Measurements from ENCODE around the gene VIPR1. TPM values are rescaled to one million over a fixed set of nuclear protein-coding genes. Genes with fewer than 3 reads are reported as not detected.
"Not testable (repeated sequence)": the region's sequence is repeated elsewhere in the genome, so short reads cannot be mapped to it uniquely, and the experiment has no call there.

VIPR1 gene
- total RNA-seq, 1 experiment from 2014 or later = 0.28 TPM

GRCh38 chr3:42556089-42556632 lies 53.7 kb downstream of the VIPR1 start:
- Mint-ChIP-seq H3K4me1 (ENCODE audit: insufficient read depth, unreplicated experiment) (no peaks in the 10 kb centered on the region), H3K9me3 (ENCODE audit: unreplicated experiment) (no peaks in the 10 kb centered on the region), H3K36me3 (ENCODE audit: insufficient read depth, unreplicated experiment) (peaks cover 90% of the 10 kb centered on the region), H3K27me3 (ENCODE audit: insufficient read depth, unreplicated experiment) (no peaks in the 10 kb centered on the region), H3K27ac (ENCODE audit: low read depth, unreplicated experiment) (no peak overlapping the region), H3K4me3 (ENCODE audit: unreplicated experiment) (no peak overlapping the region)
- DNase-seq (ENCODE audit: unreplicated experiment) = no peak
- intact Hi-C loops (cut with micrococcal nuclease) = no loop called here
- ChIA-PET CTCF (interaction anchor here (1.3 kb wide), 1 partner anchor 9 kb away, joined by 7 read pairs; no protein-coding TSS in a partner anchor), POLR2A (no interaction called here)
- no peak for TF ChIP-seq CTCF (IDR thresholded peaks at IDR 0.05; ENCODE audit: unreplicated experiment)
- no TSS peak for BruUV-seq (replicated peaks)

GRCh38 chr3:42556817-42557216 lies 54.4 kb downstream of the VIPR1 start:
- H3K4me3 Mint-ChIP-seq (ENCODE audit: unreplicated experiment); POLR2A ChIA-PET; intact Hi-C loops (cut with micrococcal nuclease); H3K27me3 Mint-ChIP-seq (ENCODE audit: insufficient read depth, unreplicated experiment); H3K27ac Mint-ChIP-seq (ENCODE audit: low read depth, unreplicated experiment); H3K9me3 Mint-ChIP-seq (ENCODE audit: unreplicated experiment); BruUV-seq (replicated peaks); DNase-seq (ENCODE audit: unreplicated experiment); H3K4me1 Mint-ChIP-seq (ENCODE audit: insufficient read depth, unreplicated experiment): not testable (repeated sequence)
- CTCF ChIA-PET = interaction anchor here (1.3 kb wide), 1 partner anchor 9 kb away, joined by 7 read pairs; no protein-coding TSS in a partner anchor
- H3K36me3 Mint-ChIP-seq (ENCODE audit: insufficient read depth, unreplicated experiment) = peaks cover 93% of the 10 kb centered on the region

- H3K36me3 Mint-ChIP-seq (ENCODE audit: insufficient read depth, unreplicated experiment) = peaks cover 93% of the 10 kb centered on the region
- no peak overlapping the region for H3K4me3 Mint-ChIP-seq (ENCODE audit: unreplicated experiment)
- DNase-seq (ENCODE audit: unreplicated experiment) = no peak
- no peak for TF ChIP-seq CTCF (IDR thresholded peaks at IDR 0.05; ENCODE audit: unreplicated experiment)
- no peaks in the 10 kb centered on the region for H3K4me1 Mint-ChIP-seq (ENCODE audit: insufficient read depth, unreplicated experiment)
- no peaks in the 10 kb centered on the region for H3K9me3 Mint-ChIP-seq (ENCODE audit: unreplicated experiment)
- H3K27me3 Mint-ChIP-seq (ENCODE audit: insufficient read depth, unreplicated experiment) = no peaks in the 10 kb centered on the region
- ChIA-PET CTCF (interaction anchor here (1.0 to 2.1 kb wide), 2 partner anchors 9 to 11 kb away, joined by 3 to 10 read pairs; no protein-coding TSS in a partner anchor), POLR2A (interaction anchor here (0.6 kb wide), 1 partner anchor 11 kb away, joined by 3 read pairs; no protein-coding TSS in a partner anchor)
- intact Hi-C loops (cut with micrococcal nuclease) = no loop called here
- no peak overlapping the region for H3K27ac Mint-ChIP-seq (ENCODE audit: low read depth, unreplicated experiment)
- BruUV-seq (replicated peaks) = no TSS peak
Observed at GRCh38 chr3:42557854-42558253, 55.4 kb downstream of the VIPR1 start.

GRCh38 chr3:42562047-42562907 lies 59.8 kb downstream of the VIPR1 start:
- Mint-ChIP-seq H3K36me3 (ENCODE audit: insufficient read depth, unreplicated experiment) (peaks cover 92% of the 10 kb centered on the region), H3K27ac (ENCODE audit: low read depth, unreplicated experiment) (no peak overlapping the region), H3K27me3 (ENCODE audit: insufficient read depth, unreplicated experiment) (no peaks in the 10 kb centered on the region), H3K9me3 (ENCODE audit: unreplicated experiment) (no peaks in the 10 kb centered on the region), H3K4me1 (ENCODE audit: insufficient read depth, unreplicated experiment) (no peaks in the 10 kb centered on the region), H3K4me3 (ENCODE audit: unreplicated experiment) (no peak overlapping the region)
- no TSS peak for BruUV-seq (replicated peaks)
- DNase-seq (ENCODE audit: unreplicated experiment) = no peak
- intact Hi-C loops (cut with micrococcal nuclease) = no loop called here
- no peak for TF ChIP-seq CTCF (IDR thresholded peaks at IDR 0.05; ENCODE audit: unreplicated experiment)
- ChIA-PET CTCF (interaction anchor here (0.5 to 1.3 kb wide), 5 partner anchors 11 to 42 kb away, joined by 3 to 6 read pairs (median 3); no protein-coding TSS in a partner anchor), POLR2A (no interaction called here)

Data from MCF 10A (cell line).